Renal cortex interstitium (tissue), 11 donors: Measurements from ENCODE around the gene PKIB. TPM values are rescaled to one million over a fixed set of nuclear protein-coding genes. Genes with fewer than 3 reads are reported as not detected.

Experiments
- DNase-seq, 11 donors: peaks; one replicate each; pipeline ENCODE4 v3.0.0-alpha.2; 2013; ENCODE audit warnings: low read depth in 9 of 11, low spot score in 4 of 11; ENCODE audit errors: extremely low read depth in 1 of 11
- polyA plus RNA-seq, 3 donors: library from polyadenylated mRNA; unstranded; fragments of 120-200 nt; gene quantifications; one replicate each; pipeline ENCODE4 v1.2.1, GENCODE V29; 2013; ENCODE audit not compliant: insufficient read length in 3 of 3

The PKIB gene
- polyA plus RNA-seq, 3 donors, result 1.7 to 2.3 (median 2.3) TPM

DNA sequence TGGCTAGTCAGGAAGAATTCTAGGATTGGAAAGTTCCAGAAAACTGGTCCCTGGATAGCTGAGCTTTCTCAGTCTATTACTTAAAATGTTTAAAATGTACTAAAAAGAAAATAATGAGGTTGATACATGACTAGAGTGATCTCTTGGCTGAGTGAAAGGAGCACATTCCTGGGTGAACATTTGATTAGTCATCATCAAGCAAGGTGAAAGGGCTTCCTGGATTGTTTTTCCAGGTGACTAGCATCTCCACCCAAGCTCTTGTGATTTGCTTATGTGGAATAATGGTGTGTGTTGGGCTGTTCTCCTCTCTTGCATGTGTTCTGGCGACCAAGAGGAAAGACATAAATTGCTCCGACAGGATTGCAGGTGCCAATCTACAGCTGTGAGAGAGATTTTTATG lies 42.9 kb downstream of the PKIB start:
- DNase-seq, result no peak

DNA sequence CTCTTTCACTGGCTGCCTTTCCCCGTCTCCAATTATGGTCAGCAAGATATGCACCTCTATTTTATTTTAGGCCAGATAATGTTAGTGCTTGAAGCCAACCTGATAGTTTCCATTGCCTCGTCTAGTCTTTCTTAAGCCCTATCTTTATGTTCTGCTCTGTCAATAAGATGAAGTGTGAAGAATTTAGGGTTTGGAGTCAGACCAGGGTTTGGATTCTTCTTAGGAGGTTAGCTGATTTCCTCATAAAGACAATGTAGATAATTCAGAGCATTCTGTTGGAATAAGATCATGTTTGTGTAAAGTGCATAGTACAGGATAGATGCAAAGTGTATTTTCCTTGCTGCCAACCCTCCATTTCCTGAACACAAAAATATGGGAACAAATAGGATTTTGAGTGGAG lies 43.8 kb downstream of the PKIB start:
- no peak for DNase-seq

GRCh38 chr6:122657601-122658000 lies 47.4 kb downstream of the PKIB start:
- no peak for DNase-seq

GRCh38 chr6:122660296-122660695 lies 50.1 kb downstream of the PKIB start:
- DNase-seq, result no peak

GRCh38 chr6:122663981-122664380 lies 53.8 kb downstream of the PKIB start:
- DNase-seq, result no peak

DNA sequence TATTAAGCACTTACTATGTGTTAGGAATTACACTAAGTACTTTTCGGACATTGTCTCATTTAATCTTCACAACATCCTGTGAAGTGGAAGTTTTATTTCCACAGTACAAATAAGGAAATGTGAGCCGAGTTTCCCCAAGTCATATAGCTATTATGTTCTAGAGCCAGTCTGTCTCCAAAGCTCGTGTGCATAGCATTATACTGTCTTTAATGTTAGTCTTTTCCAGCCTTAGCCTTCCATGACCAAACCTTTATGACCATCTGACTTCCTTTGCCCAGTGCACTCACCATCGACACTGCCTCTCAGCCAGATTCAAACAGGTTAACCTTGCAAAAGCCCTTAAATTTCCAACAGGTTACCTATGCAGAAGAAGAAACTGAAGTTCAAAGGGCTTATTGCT lies 55.7 kb downstream of the PKIB start:
- no peak for DNase-seq

DNA sequence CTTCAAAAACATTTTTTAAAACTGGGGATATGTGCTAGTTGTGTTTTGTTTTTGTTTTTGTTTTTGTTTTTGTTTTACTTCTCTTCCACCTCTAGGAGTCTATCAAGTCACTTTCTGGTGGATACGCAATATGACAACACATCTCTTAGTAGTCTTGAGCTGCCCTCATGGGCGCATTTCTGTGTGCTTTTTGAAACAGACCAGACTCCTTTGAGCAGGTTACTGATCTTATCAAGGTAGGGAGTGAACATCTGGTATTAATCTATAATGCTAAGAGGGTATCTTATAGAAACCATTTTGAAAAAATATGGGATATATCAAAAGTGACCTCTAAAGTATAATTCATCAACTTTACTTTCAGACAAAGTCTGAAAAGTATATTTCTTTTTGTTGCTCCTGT lies 56.2 kb downstream of the PKIB start:
- DNase-seq, result no peak

DNA sequence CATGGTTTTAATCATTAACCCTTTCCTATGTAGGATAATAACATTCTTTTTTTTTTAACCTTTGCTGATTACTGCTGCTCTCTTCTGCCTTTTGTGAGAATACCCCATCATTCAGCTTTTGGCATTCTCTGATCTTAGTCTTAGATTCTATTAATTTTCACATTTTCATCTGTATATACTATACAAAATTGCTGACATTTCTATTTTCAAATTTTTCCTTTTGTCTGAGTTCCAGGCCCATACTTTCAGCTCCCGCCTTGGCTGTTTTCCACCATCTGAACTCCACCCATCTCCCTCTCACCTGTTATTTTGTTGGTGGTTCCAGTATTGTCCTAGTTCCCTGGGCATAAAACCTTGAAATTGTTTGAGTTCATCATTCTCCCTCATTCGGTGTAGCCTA lies 59.2 kb downstream of the PKIB start:
- no peak for DNase-seq

DNA sequence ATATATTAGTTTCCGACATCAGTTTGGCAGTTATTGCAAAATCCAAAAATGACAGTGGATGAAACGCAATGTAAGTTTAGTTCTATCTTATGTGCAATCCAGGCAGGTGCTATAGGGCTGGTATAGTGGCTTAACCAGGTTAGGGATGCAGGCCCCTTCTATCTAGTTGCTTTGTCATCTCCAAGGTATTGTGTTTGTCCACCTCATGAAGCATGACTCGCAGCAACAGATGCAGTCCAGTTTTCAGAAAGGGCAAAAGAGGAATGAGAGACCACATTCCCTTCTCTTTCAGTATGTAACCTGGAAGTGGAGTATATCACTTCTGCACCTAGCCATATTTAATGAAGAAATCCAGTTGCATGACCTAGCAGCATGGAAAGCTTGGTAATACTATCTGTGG lies 59.7 kb downstream of the PKIB start:
- DNase-seq, result no peak

GRCh38 chr6:122671251-122671650 lies 61.0 kb downstream of the PKIB start:
- no peak for DNase-seq

DNA sequence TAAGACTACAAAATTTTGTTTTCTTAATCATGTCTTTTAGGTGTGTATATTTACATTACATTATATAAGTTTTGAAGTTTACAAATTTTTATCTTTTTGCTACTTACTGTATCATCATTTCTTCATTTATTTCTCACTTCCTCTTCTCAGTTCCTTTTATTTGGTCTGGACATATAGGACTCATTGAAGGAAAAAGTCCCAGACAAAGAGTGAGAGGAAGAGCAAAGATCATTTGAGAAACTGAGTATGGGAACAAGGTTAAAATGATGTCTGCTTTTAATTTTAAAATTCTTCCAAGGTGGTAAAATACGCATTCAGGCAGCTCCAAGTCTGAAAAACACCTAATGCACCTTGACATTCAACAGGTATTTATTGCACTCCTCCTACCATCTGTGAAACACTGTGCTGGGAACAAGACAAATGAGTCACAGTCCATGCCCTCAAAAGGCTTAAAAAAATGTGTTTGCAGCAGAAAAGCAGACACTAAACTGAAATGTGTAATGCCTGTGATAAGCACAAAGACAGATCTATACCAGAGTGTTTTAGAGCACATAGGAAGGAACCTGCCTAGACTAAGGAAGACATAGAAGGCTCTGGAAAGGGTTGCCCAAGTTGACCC lies 63.2 kb downstream of the PKIB start:
- DNase-seq, result no peak

- no peak for DNase-seq
These were observed 65.9 kb downstream of the PKIB start for GRCh38 chr6:122676146-122676545.

GRCh38 chr6:122676688-122677087 lies 66.5 kb downstream of the PKIB start:
- DNase-seq, result no peak

GRCh38 chr6:122677406-122677805 lies 67.2 kb downstream of the PKIB start:
- DNase-seq, result no peak

DNA sequence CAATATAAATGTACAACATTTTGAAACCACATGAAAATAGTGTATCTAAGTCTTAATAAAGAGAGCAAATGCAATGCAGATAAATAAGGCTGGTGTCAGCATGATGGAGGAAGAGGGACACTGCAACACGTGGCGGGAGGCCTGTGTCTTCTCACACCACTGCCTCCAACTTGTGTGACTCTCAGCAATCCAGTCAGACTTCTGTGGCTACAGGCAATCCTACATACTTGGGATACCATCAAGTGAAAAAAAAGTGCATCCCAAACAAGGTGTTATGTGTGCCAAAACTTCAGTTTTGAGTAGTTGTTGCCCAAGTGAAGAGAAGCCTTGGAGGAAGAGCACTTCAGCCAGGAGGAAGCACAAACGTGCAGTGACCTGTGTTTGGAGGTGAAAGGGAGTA lies 68.6 kb downstream of the PKIB start:
- no peak for DNase-seq

GRCh38 chr6:122681705-122682104 lies 71.5 kb downstream of the PKIB start:
- no peak for DNase-seq

DNA sequence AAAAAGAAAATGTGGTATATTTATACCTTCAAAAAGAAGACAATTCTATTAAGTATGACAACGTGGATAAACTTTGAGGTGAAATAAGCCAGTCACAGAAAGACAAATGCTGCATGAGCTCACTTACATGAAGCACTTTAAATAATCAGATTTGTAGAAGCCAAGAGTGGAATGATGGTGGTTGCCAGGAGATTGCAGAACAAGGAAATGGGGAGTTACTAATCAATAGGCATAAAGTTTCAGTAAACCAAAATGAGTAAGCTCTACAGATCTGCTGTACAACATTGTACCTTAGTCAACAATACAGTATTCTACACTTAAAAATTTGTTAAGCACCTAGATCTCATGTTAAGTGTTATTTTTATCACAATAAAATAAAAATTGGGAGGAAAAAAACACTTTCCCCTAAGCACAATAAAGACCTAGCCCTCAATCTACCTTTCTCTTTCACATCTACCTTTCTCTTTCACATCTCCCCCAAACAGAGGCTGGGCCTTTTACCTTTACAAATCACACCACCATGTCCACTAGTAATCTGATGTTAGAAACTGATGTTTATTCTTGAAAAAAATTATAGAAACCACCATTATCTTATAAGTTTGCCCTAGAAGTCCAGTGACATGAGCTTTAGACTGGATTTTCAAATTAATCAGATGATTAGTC lies 73.9 kb downstream of the PKIB start:
- no peak for DNase-seq

- no peak for DNase-seq
These were observed 82.0 kb downstream of the PKIB start for GRCh38 chr6:122692175-122692598.

DNA sequence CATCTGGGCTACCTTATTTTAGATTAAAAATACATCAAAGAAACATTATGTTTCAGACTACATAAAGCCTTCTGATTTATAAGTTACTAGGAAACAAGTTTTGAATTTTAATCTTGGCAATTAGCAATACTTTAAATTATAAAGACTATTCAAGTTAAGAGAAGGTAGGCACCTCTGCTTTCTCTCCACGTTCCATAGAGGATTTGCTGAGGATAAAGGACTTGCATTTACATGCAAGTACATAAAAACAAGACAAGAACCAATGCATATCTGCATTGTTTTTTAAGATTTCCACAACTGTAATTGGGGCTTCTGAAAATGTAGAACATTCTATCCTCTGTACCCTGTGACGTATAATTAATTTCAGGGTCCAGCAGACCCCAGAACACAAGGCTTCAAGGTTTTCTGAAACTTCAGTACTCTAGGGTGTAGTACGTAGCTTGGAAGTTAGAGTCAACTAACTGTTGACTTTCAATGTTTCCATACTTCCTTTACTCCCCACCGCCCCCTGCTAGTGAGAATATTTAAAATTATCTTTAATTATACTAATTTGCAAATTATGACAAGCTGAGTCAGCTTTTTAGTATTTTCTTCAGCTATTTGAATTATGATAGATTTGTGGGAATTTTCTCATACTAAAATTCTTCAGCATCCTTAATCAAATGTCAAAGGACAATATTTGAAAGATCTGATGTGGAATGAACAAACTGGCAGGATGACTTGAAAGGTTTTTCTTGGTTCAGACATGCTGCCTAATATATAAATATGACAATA lies 82.8 kb downstream of the PKIB start:
- DNase-seq, result no peak

DNA sequence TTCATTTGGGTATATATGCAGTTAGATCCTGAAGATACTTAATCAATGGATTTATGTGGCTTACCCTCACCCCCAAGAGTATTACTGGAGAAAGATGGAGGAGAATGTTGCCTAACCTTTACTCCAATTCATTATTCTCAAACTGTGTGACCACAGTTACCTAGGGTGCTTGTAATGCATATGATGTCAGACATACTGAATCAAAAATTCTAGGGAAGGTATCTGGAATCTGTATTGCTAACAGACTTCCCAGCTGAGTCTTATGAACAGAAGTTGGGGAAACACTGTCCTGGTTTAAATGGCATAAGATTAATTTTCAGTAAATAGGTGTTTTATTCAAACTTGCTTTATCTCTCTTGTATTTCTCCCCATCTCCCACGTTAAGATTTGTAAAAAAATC lies 83.9 kb downstream of the PKIB start:
- no peak for DNase-seq
